Frontal cortex (tissue), 4 donors: Measurements from ENCODE around the gene ZBTB22. TPM values are rescaled to one million over a fixed set of nuclear protein-coding genes. Genes with fewer than 3 reads are reported as not detected.

Source experiments
- DNase-seq, 2 donors: peaks; one replicate each; pipeline ENCODE4 v3.0.0; 2012; ENCODE audit warnings: low spot score in 2 of 2
- FAIRE-seq: peaks from 2 replicates; lab custom pipeline; 2012; peaks lifted over from hg19 to GRCh38; lab: Jason Lieb, UNC
- total RNA-seq: library from RNA; depleted of rRNA; stranded (reverse); fragments of >200 nt; gene quantifications from one replicate; pipeline ENCODE4 v1.2.3, GENCODE V29; 2014
- donor health status: control.
- donor health status: control.
- donor health status: control.

ZBTB22 gene
- total RNA-seq, 1 donor from 2014 or later = 27.3 TPM

GRCh38 chr6:33271117-33271467, 46.5 kb downstream of the ZBTB22 start:
- DNase-seq (no peak), FAIRE-seq (no peak)

Other genes with a start within 250 kb of the ZBTB22 start
- 1.6 TPM for gene HLA-DPA1, start 244.1 kb downstream of the ZBTB22 start, total RNA-seq
- gene HLA-DPB1, start 241.8 kb downstream of the ZBTB22 start, total RNA-seq = 2.4 TPM
- gene COL11A2, start 125.3 kb downstream of the ZBTB22 start, total RNA-seq = 1.2 TPM
- gene RXRB, start 117.1 kb downstream of the ZBTB22 start, total RNA-seq = 23.2 TPM
- gene SLC39A7, start 116.9 kb downstream of the ZBTB22 start, total RNA-seq = 36.3 TPM
- gene HSD17B8, start 113.1 kb downstream of the ZBTB22 start, total RNA-seq = 3.3 TPM
- 24.5 TPM for gene RING1, start 109.2 kb downstream of the ZBTB22 start, total RNA-seq
- 24.9 TPM for gene VPS52, start 45.9 kb downstream of the ZBTB22 start, total RNA-seq
- gene RPS18, start 45.7 kb downstream of the ZBTB22 start, total RNA-seq = 4,003 TPM
- gene B3GALT4, start 40.6 kb downstream of the ZBTB22 start, total RNA-seq = 9.0 TPM
- 42.4 TPM for gene WDR46, start 28.5 kb downstream of the ZBTB22 start, total RNA-seq
- gene PFDN6, start 28.1 kb downstream of the ZBTB22 start, total RNA-seq = 31.0 TPM
- gene RGL2, start 18.8 kb downstream of the ZBTB22 start, total RNA-seq = 16.3 TPM
- 10.2 TPM for gene TAPBP, start 3.7 kb downstream of the ZBTB22 start, total RNA-seq
- 22.8 TPM for gene DAXX, start 5.2 kb upstream of the ZBTB22 start, total RNA-seq
- 4.1 TPM for gene KIFC1, start 74.1 kb upstream of the ZBTB22 start, total RNA-seq
- gene PHF1, start 93.3 kb upstream of the ZBTB22 start, total RNA-seq = 16.3 TPM
- gene CUTA, start 100.4 kb upstream of the ZBTB22 start, total RNA-seq = 84.8 TPM
- 35.1 TPM for gene SYNGAP1, start 102.3 kb upstream of the ZBTB22 start, total RNA-seq
- gene ZBTB9, start 136.8 kb upstream of the ZBTB22 start, total RNA-seq = 9.0 TPM